GM12873 (cell line): ENCODE measurements around the gene TACC3.

Experiments
- TF ChIP-seq, protein P1 (sequence below): IDR thresholded peaks from 2 replicates; pipeline ENCODE4 v1.5.1; 2012; ENCODE audit warnings: low read depth, mild to moderate bottlenecking, moderate library complexity, low read length, control low read depth; ENCODE audit not compliant: insufficient read depth; ENCODE audit errors: missing control alignments

TACC3 gene

DNA sequence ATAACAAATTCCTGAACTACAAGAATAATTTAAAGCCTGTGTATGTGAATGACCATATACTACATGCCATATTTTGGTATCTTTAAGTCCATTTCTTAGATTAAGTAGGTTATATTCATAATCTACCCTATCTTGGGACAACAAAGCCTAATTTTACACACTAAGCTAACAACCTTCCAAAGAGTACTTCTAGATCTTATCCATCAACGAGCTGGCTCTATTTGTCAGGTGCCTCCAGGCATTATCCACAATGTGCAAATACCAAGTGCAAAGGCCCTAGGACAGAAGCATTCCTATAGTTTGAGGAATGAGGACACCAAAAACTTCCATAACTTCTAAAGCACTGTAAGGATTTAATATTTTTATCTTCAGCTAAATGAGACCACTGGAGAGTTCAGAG is 12.7 kb upstream of the TACC3 start:
- TF ChIP-seq, protein P1, sequence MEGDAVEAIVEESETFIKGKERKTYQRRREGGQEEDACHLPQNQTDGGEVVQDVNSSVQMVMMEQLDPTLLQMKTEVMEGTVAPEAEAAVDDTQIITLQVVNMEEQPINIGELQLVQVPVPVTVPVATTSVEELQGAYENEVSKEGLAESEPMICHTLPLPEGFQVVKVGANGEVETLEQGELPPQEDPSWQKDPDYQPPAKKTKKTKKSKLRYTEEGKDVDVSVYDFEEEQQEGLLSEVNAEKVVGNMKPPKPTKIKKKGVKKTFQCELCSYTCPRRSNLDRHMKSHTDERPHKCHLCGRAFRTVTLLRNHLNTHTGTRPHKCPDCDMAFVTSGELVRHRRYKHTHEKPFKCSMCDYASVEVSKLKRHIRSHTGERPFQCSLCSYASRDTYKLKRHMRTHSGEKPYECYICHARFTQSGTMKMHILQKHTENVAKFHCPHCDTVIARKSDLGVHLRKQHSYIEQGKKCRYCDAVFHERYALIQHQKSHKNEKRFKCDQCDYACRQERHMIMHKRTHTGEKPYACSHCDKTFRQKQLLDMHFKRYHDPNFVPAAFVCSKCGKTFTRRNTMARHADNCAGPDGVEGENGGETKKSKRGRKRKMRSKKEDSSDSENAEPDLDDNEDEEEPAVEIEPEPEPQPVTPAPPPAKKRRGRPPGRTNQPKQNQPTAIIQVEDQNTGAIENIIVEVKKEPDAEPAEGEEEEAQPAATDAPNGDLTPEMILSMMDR: no peak

DNA sequence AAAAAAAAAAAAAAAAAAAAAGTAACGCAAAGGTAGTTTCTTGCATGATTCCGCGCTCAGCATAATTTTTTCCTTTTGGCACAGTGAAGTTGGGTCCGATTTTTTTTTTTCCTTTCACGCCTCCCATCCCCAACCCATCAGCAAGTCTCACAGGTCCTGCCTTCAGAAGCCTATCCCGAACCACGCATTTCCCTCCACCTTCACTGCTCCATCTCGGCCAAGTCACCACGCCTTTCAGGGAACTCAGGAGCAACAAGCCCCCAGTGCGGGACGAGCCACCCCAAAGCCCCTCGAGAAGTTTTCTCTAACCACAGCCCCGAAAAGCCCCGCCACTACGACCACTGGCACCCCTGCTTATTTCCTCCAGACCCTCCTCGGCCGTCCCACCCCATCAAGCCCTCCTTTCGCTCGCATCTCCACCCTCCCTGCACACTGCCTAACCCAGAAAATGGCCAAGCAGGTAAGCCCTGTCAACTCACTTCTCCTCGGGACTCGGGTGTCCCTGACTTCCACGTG is 10.2 kb upstream of the TACC3 start:
- TF ChIP-seq, protein P1: no peak

DNA sequence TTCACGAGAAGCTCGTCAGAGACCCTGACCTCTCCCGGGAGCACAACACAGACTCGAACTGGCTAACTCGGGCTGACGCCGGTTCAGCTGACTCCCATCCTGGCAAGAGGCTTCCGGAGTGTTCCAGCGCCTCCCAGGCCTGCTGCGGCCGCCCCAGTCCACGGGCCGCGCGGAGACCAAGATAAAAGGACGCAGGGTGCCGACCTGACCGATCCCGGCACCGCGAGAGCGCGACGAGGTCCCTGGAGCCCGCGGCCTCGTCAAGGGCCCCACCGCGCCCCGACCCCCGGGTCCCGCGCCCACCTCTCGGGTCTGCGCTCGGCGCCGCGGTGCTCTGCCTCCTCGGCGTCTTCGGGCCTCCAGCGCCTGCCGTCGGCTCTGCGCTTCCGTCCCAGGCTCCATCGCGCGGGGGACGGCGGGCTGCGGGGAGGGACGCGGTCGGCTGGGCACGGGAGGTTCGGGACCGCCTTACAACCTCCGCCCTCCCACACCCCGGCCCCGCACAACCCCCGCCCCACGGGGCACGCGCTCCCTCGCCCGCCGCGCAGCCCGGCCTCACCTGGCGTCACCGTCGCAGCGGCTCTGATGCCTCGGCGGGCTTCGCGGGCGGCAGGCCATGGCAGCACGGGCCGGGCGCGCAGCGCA is 9.6 kb upstream of the TACC3 start:
- TF ChIP-seq, protein P1: no peak

DNA sequence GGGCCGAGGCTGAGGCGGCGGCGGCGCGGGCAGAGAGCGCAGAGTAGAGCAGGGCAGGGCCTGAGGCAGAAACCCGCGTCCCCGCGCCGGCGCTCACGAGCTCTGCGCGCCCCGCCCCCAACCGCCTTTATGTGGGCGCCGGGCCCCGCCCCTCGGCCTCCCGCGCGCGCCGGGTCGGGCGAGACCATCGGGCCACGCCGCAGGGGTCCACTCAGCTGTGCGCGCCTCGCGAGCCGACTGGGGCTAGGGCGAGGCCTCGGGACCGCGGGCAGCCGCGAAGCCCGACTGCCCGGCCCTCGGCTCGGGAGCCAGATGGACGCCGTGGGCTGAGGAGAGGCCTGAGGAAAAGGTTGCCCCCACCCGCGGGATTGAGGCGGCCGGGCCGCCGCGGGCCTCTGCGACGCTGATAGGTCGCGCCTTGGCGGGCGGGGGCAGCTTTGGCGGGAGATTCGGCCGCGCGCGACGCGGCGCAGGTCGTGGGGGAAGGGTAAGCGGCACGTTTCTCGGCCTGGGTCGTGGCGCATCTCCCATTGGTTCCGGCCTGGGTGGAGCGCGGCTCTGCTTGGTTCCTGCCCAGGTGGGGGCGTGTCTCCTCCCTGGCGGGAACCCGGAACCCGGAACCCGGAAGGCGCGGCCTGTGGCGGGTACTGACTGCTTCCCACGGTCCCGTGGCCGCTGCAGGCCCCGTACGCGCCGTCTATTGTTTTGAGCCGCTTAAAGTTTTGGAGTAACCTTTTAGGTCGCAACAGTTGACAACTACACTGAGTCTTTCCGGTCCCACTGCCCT is 8.9 kb upstream of the TACC3 start, which contains the start of gene SLBP:
TSS of gene SLBP (minus strand) at position 104 of the 787 bp plus-strand sequence. CDS start 131 bp downstream, outside the sequence.
- TF ChIP-seq, protein P1: no peak

DNA sequence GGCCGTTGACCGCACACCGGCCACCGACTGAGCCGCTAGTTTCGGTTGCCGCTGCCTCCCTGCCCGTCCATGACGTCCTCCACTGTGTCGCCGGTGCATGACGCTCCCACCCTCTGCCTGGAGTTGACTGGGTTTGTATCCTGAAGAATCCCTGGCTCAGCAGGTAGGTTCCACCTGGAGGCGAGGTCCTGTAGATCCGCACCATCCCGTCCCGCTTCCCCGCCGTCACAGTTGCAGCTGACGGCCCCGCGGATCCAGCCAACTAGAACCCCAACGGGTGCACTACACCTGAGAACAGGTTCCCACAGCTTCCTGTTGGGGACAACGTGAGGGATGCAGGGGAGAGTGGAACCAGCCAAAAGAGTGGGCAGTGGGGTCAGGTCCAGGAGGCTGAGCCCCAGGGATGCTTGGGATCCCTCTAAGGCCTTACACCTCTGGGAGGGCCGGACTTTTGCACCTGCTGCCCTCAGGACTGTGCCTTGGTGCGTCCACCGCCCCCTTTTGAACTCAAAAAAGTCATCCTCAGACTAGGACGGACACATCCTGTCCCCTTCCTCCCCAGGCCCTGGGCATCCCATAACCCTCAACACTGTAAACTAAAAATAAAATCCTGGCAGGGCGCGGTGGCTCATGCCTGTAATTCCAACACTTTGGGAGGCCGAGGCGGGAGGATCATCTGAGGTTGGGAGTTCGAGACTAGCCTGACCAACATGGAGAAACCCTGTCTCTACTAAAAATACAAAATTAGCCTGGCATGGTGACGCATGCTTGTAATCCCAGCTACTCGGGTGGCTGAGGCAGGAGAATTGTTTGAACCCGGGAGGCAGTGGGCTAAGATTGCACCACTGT is 8.1 kb upstream of the TACC3 start:
- TF ChIP-seq, protein P1: no peak

DNA sequence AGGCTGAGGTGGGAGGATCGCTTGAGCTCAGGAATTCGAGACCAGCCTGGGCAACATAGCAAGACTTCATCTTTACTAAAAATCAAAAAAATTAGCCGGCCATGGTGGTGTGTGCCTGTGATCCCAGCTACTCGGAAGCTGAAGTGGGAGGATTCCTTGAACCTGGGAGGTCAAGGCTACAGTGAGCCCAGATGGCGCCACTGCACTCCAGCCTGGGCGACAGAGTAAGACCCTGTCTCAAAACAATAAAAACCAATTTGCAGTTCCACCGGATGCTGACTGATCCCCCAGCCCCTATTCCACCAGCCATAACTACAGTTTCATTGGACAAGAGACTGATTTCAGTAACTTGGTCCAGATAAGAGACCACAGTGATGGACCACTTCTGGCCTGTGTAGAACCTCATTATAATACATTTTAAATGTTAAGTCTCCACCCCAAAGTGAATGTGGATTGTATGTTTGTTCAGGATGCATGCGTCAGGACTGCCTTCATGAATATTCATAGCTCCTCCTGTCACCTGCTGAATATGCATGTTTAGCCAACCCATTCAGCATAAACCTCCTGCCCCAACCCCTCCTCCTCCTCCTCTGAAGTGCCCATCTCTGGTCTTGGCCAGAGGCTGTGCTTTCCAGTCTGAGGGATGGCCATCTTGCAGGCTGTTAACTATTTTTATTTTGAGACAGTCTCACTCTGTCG is 6.9 kb upstream of the TACC3 start:
- TF ChIP-seq, protein P1: no peak
